Fibroblast of villous mesenchyme (primary cell): ENCODE results near the gene PAH. TPM values are rescaled to one million over a fixed set of nuclear protein-coding genes. Genes with fewer than 3 reads are reported as not detected.

Experiments used
- DNase-seq: peaks from one replicate; pipeline ENCODE4 v3.0.0-alpha.2; 2010; ENCODE audit warnings: low read depth
- H3K4me3 ChIP-seq: 2 replicates; pipeline ENCODE4 v1.5.1; 2011; ENCODE audit warnings: low read depth, mild to moderate bottlenecking, low read length
- CTCF ChIP-seq: IDR thresholded peaks from 2 replicates; pipeline ENCODE4 v1.5.1; 2012; ENCODE audit warnings: low read depth, mild to moderate bottlenecking, low read length; ENCODE audit not compliant: insufficient read depth
- total RNA-seq: library from RNA; depleted of rRNA; stranded (reverse); fragments of >200 nt; gene quantifications from 2 replicates; pipeline ENCODE4 v1.2.3, GENCODE V29; 2012

The PAH gene
- total RNA-seq, 1 donor: not detected

DNA sequence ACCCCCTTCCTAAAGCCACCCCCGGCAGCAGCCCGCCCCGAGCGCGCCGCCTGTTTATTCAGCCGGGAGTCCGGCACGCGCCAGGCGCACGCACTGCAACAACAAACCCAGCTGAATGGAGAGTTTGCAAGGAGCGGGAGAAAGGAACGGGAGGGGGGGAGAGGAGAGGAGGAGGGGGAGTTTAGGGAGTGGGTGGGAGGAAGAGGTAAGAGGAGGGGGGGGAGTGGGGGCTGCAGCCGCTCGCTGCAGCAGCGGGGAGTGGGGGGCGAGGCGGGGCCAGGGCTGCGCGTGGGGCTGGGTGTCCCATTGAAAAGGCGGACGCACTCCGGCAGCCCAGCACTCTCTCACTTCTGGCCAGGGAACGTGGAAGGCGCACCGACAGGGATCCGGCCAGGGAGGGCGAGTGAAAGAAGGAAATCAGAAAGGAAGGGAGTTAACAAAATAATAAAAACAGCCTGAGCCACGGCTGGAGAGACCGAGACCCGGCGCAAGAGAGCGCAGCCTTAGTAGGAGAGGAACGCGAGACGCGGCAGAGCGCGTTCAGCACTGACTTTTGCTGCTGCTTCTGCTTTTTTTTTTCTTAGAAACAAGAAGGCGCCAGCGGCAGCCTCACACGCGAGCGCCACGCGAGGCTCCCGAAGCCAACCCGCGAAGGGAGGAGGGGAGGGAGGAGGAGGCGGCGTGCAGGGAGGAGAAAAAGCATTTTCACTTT, 40.5 kb upstream of the PAH start, which contains the start of gene ASCL1:
Gene ASCL1 (plus strand): TSS at position 336 of the 712 bp plus-strand sequence. CDS start 571 bp downstream, outside the sequence.
- TF ChIP-seq CTCF: no peak
- DNase-seq: peak; percentile 16
- H3K4me3 ChIP-seq: peak within 1 kb of the TSS; percentile 37

- DNase-seq: no peak
- TF ChIP-seq CTCF: no peak
- no peak overlapping the region for H3K4me3 ChIP-seq
Observed at GRCh38 chr12:102956738-102957327, 39.8 kb upstream of the PAH start.

- DNase-seq: no peak
- TF ChIP-seq CTCF: no peak
- H3K4me3 ChIP-seq: no peak overlapping the region
Observed at GRCh38 chr12:102955926-102956737, 39.1 kb upstream of the PAH start.

GRCh38 chr12:102954134-102954533, 37.1 kb upstream of the PAH start:
- DNase-seq: no peak
- H3K4me3 ChIP-seq: no peak overlapping the region
- TF ChIP-seq CTCF: no peak

- no peak overlapping the region for H3K4me3 ChIP-seq
- DNase-seq: no peak
- no peak for TF ChIP-seq CTCF
Observed at GRCh38 chr12:102953221-102953620, 36.2 kb upstream of the PAH start.

- DNase-seq: no peak
- TF ChIP-seq CTCF: no peak
- H3K4me3 ChIP-seq: no peak overlapping the region
Observed at GRCh38 chr12:102951841-102952240, 34.8 kb upstream of the PAH start.
